ENCODE measurements around the gene PREPL.

- TF ChIP-seq, protein P1, sequence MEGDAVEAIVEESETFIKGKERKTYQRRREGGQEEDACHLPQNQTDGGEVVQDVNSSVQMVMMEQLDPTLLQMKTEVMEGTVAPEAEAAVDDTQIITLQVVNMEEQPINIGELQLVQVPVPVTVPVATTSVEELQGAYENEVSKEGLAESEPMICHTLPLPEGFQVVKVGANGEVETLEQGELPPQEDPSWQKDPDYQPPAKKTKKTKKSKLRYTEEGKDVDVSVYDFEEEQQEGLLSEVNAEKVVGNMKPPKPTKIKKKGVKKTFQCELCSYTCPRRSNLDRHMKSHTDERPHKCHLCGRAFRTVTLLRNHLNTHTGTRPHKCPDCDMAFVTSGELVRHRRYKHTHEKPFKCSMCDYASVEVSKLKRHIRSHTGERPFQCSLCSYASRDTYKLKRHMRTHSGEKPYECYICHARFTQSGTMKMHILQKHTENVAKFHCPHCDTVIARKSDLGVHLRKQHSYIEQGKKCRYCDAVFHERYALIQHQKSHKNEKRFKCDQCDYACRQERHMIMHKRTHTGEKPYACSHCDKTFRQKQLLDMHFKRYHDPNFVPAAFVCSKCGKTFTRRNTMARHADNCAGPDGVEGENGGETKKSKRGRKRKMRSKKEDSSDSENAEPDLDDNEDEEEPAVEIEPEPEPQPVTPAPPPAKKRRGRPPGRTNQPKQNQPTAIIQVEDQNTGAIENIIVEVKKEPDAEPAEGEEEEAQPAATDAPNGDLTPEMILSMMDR (IDR thresholded peaks at IDR 0.05): no peak
- TF ChIP-seq POLR2A (IDR thresholded peaks at IDR 0.05): no peak
Observed at GRCh38 chr2:44273076-44273475, 88.2 kb downstream of the PREPL start.
